Measurements from ENCODE around the gene MLEC.

The MLEC gene

DNA sequence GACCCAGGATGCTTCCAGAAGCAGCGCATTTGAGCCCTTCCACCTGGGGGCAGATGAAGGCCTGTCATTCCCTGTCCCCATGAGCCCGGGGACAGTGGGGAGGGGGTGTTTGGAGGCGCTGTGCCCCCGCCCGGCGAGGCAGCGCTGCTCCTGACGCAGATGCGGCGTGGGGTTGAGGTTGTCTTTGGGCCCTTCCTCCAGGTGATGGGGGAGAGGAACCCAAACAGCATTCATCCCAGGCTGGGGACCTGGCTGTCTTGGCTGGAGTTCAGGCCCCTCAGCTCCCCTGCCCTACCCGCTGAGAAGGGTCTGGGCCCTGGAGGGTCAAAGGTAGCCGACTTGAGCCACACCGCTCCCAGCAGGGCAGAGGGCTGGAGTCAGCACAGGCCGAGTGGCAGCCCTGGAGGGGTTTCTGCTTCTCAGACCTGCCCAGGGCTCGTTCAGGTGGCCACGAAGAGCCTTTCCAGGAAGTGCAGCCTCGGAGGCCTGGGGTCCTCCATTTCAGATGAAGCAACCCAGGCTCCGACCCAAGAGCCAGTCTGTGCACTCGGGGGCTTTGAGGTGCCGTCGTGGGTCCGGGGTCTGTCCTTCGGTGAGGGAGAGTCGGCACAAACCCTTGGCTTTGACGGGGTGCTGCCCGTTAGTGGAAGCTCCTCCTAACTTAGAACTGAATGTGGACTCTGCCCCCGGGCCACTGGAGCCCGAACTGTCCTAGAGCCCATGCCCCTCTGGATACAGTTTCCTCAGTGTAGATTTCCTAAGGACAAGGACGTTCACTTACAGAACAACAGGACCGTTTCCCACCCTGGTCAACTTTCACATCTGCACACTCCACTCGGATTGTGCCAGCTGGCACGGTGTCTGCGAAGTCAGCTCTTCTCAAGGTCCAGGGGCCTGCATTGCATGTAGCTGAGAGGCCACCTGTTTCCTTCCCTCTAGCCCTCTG is 54.8 kb downstream of the MLEC start:
- DNase-seq (ENCODE audit: low read depth in 3 of 3): no peak

DNA sequence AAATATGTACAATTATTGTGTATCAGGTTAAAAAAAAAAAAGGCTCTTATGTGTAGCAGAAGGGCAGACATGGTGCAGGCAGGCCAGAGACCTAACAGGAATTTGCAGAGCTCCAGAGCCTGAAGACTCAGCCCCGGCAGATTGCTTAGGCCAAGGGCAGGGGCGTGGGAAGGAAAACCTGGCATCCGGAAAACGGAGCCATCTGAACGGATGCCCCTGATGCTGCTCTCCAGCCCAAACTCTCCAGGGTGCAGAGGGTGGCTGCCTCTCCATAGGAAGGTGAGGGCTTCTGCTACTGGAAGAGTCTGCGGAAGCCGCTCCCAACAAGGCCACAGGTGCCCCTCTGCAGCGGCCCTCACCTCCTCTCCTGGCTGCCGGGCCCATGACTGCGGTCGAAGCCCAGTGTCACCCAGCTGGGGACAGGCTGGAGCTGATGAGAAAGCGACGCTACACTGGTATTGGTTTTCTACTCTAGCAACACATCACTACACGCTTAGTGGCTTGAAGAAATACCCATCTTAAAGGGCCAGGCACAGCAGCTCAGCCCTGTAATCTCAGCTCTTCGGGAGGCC is 58.1 kb downstream of the MLEC start:
- DNase-seq (ENCODE audit: low read depth in 3 of 3): no peak

DNA sequence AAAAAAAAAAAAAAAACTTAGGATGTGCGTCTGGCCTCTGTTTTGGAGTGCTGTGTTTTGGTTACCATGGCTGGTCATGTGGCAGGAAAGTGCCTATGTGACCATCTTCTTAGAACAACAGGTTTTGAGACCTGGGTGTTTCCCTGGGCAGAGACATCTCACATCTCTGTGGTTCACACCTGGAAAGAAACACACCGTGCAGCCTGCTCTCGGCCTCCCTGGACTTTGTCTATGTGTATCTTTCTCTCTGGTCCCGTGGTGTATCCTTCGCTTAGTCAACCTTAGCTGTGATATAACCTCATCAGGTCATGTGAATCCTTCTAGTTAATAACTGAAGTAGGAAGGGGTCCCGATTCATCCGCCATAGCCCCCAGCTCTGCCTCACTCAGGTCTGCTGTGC is 61.3 kb downstream of the MLEC start:
- DNase-seq (ENCODE audit: low read depth in 3 of 3): no peak

DNA sequence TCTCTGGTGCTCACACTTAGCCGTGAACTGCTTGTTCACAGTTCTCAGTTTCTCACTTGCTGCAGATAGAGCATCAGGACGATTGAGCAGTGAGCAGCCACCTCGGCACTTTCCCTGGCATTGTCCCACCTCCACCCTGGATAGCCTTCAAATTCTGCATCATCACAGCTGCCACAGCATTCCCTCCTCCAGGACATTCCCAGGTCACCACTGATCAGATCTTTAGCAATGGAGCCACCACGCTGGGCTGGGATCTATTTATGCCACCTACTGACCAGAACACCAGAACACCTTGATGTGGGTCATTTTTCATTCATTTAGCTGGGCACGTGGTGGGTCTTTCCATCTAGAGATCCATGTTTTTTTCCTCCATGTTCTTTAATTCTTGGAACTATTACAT is 62.3 kb downstream of the MLEC start:
- DNase-seq (ENCODE audit: low read depth in 3 of 3): no peak

DNA sequence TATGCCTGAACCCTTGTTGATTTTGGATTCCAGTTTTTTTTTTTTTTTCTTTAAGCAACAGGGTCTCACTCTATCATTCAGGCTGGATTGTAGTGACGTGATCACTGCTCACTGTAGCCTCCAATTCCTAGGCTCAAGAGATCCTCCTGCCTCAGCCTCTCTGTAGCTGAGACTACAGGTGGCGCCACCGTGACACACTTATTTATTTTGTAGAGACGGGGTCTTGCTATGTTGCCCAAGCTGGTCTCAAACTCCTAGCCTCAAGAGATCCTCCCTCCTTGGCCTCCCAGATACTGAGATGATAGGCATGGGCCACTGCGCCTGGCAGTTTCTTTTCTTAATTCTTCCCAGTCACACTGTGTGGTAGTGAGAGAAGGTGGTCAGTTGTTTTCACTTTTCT is 63.9 kb downstream of the MLEC start:
- no peak for DNase-seq (ENCODE audit: low read depth in 3 of 3)

DNA sequence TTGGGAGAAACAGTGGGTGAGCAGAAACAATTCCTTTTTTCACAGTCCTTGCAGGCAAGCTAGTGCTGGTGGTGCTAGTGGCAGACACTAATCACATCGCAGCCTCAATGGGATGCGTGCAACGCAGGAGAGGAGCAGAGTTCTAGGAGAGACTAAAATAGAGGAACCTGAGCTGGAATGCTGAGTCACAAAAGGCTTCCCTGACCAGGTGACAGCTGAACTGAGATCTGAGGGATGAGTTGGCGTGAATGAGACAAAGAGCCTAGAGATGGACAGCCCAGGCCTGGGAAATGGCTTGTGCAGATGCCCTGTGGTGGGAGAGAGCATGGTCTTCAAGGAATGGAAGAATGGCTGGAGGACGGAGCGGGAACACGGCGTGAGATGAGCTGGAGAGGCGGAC is 64.4 kb downstream of the MLEC start:
- no peak for DNase-seq (ENCODE audit: low read depth in 3 of 3)
